Lung (tissue), 12 donors: ENCODE data around the gene INTS11. TPM values are rescaled to one million over a fixed set of nuclear protein-coding genes. Genes with fewer than 3 reads are reported as not detected.
A peak's percentile ranks its signal among the peaks of the same experiment; 100 is the strongest.

Experiments
- ATAC-seq: fragments of 200-7000 bp; cut with Tn5 transposase; one replicate; pipeline ENCODE4 v1.9.1; 2020; ENCODE audit warnings: moderate number of reproducible peaks; ENCODE audit not compliant: insufficient read depth, low FRiP score
- DNase-seq, 3 donors: peaks; one replicate each; pipeline ENCODE4 v3.0.0-alpha.2; 2013 to 2017
- H3K27ac ChIP-seq, 2 donors: one replicate each; pipeline ENCODE4 v1.5.1; 2013; ENCODE audit warnings: mild to moderate bottlenecking in 2 of 2, moderate library complexity in 2 of 2, control low read depth in 1 of 2, inconsistent platforms in 1 of 2, low read depth in 1 of 2, low read length in 1 of 2
- H3K27me3 ChIP-seq, 3 donors: one replicate each; pipeline ENCODE4 v1.5.1; 2013; ENCODE audit warnings: low read length in 2 of 3; ENCODE audit not compliant: control insufficient read depth in 3 of 3, insufficient read depth in 3 of 3
- H3K36me3 ChIP-seq, 4 donors: one replicate each; pipeline ENCODE4 v1.5.1; 2013; ENCODE audit warnings: low read length in 4 of 4, mild to moderate bottlenecking in 1 of 4, moderate library complexity in 1 of 4; ENCODE audit not compliant: control insufficient read depth in 4 of 4, insufficient read depth in 4 of 4
- H3K4me1 ChIP-seq, 5 donors: one replicate each; pipeline ENCODE4 v1.5.1; 2013; ENCODE audit warnings: low read length in 5 of 5, mild to moderate bottlenecking in 2 of 5, moderate library complexity in 1 of 5; ENCODE audit not compliant: control insufficient read depth in 5 of 5, insufficient read depth in 5 of 5
- H3K4me3 ChIP-seq: one replicate; pipeline ENCODE4 v1.5.1; 2013; ENCODE audit warnings: mild to moderate bottlenecking, control low read depth, moderate library complexity
- H3K9ac ChIP-seq, 2 donors: one replicate each; pipeline ENCODE4 v1.5.1; 2013; ENCODE audit warnings: low read length in 2 of 2, control low read depth in 1 of 2; ENCODE audit not compliant: insufficient read depth in 1 of 2
- H3K9me3 ChIP-seq, 4 donors: one replicate each; pipeline ENCODE4 v1.5.1; 2013; ENCODE audit warnings: low read length in 3 of 4, mild to moderate bottlenecking in 1 of 4, moderate library complexity in 1 of 4; ENCODE audit not compliant: control insufficient read depth in 4 of 4, insufficient read depth in 3 of 4
- WGBS, 2 donors: extraction: QIAGEN DNeasy Blood & Tissue Kit; methylation state at CpG; one replicate each; pipeline ENCODE4 v1.1.7; 2013; 5-methylcytosine and 5-hydroxymethylcytosine counted together
- polyA plus RNA-seq, 2 donors: library from polyadenylated mRNA; stranded (reverse); fragments of 200-250 nt; gene quantifications; one replicate each; pipeline ENCODE4 v1.2.1, GENCODE V29; 2013
- total RNA-seq, 2 donors: library from RNA; depleted of rRNA in 1 of 2; stranded (reverse); fragments of >200 nt in 1 of 2; gene quantifications; one replicate each; pipeline ENCODE4 v1.2.1, GENCODE V29; 2014 to 2021
- TF ChIP-seq, protein P1 (sequence below): IDR thresholded peaks from 2 replicates; pipeline ENCODE4 v1.5.1; 2012; ENCODE audit warnings: mild to moderate bottlenecking; ENCODE audit errors: control extremely low read depth, extremely low read depth
- donor health status: control.
- donor health status: control.
- donor health status: Bipolar disorder and iron deficiency.
- donor health status: healthy.
- donor health status: DM: yes; HTN: yes; CAD: no.

INTS11 gene
- total and polyA plus RNA-seq, 4 donors = 89.8 to 130 (median 96.7) TPM

DNA sequence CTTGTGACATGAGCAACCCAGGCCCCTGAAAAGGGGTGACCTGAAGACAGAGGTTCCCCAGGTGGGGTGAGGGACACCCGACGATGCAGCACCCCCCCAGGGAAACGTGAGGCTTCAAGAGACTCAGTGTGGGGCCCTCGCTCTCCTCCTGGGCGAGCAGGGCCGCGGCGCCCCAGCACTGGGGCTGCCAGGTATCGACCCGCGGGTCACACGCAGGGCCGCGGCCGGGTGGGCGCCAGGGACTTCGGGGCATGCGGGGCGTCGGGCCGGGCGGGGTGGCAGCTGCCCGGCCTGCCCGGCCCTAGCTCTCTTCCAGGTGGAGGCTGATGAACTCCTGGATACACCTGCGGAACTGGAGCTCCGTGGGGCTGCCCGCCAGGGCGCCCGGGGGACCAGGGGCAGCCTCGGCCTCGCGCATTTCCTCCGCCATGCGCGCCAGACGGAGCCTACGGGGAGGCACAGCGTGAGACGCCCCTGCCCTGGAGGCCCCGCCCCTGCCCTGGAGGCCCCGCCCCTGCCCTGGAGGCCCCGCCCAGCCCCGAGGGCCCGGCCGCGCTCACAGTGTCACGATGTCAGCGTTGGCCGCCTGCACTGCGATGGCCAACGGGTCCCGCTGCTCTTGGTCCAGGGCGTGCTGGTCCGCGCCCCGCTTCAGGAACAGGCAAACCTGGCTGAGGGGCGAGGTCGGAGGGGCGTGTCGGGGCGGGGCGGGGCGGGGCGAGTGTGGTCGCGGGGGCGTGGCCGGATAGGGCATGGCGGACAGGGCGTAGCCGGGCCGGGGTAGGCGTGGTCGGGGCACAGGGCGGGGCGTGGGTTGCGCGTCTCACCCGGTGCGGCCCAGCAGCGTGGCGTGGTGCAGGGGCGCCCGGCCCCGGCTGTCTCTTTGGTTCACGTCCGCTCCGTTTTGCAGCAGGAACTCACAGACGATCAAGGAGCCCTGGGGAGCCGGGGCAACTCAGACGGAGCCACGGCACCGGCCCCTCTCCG is 30.9 kb downstream of the INTS11 start:
- TF ChIP-seq, protein P1, sequence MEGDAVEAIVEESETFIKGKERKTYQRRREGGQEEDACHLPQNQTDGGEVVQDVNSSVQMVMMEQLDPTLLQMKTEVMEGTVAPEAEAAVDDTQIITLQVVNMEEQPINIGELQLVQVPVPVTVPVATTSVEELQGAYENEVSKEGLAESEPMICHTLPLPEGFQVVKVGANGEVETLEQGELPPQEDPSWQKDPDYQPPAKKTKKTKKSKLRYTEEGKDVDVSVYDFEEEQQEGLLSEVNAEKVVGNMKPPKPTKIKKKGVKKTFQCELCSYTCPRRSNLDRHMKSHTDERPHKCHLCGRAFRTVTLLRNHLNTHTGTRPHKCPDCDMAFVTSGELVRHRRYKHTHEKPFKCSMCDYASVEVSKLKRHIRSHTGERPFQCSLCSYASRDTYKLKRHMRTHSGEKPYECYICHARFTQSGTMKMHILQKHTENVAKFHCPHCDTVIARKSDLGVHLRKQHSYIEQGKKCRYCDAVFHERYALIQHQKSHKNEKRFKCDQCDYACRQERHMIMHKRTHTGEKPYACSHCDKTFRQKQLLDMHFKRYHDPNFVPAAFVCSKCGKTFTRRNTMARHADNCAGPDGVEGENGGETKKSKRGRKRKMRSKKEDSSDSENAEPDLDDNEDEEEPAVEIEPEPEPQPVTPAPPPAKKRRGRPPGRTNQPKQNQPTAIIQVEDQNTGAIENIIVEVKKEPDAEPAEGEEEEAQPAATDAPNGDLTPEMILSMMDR = no peak
- peaks cover 0 to 2% (median 0%) of the 10 kb centered on the region in 5 donors for H3K4me1 ChIP-seq
- 84 to 91% methylated on average over 85 to 94 of the region's 94 CpGs for WGBS, 2 donors
- no peaks in the 10 kb centered on the region for H3K9me3 ChIP-seq
- peaks cover 0 to 23% (median 4%) of the 10 kb centered on the region in 4 donors for H3K36me3 ChIP-seq
- no peak overlapping the region for H3K9ac ChIP-seq
- ATAC-seq (no peak), DNase-seq (peak in 1 of 3 donors; percentile 45)
- H3K27me3 ChIP-seq = no peaks in the 10 kb centered on the region
- no peak overlapping the region for H3K4me3 ChIP-seq
- H3K27ac ChIP-seq = no peak overlapping the region

DNA sequence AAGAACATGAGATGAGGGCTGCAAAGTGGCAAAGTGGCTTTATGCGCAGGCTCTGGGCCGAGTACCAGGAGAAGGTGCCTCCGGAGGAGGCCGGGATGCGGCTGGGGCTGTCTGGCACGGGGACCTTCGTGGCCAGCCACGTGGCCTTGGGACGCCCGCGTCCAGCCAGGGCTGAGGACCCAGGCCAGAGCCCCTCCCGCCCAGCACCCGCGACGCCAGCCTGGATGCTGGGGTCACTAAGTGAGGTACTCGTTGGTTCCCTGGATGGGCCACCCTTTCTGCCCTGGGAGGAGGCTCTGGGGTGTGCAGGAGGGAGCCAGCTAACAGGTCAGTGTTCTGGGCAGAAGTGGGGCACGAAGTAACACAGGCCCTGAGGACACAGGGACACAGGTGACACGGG is 31.6 kb downstream of the INTS11 start:
- DNase-seq (no peak), ATAC-seq (no peak)
- no peaks in the 10 kb centered on the region for H3K27me3 ChIP-seq
- 94 to 98% methylated on average over 18 of the region's 18 CpGs for WGBS, 2 donors
- no peak overlapping the region for H3K4me3 ChIP-seq
- H3K36me3 ChIP-seq = peaks cover 0 to 22% (median 4%) of the 10 kb centered on the region in 4 donors
- TF ChIP-seq, protein P1 = no peak
- H3K4me1 ChIP-seq = peaks cover 0 to 2% (median 0%) of the 10 kb centered on the region in 5 donors
- H3K27ac ChIP-seq = no peak overlapping the region
- no peak overlapping the region for H3K9ac ChIP-seq
- H3K9me3 ChIP-seq = no peaks in the 10 kb centered on the region

DNA sequence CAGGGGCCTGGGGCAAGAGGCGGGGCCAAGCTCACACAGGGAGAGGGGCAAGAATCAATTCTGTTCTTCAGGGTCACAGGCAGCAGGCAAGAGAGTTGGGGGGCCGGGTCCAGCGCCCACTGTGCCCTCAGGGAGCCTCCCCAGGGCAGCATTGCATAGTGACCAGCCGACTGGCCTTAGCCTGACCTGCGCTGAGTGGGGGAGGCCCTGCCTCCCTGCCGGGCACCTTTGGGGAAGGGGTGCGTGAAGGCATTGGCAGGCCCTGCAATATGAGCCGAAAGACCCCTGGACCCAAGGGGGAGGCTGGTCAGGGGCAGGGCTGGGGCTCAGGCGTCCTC is 32.0 kb downstream of the INTS11 start:
- Histone ChIP-seq H3K4me3 (no peak overlapping the region), H3K9me3 (no peaks in the 10 kb centered on the region), H3K9ac (no peak overlapping the region), H3K27ac (no peak overlapping the region), H3K36me3 (peaks cover 0 to 19% (median 4%) of the 10 kb centered on the region in 4 donors), H3K27me3 (peaks cover 0 to under 1% (median 0%) of the 10 kb centered on the region in 3 donors), H3K4me1 (peaks cover 0 to 2% (median 0%) of the 10 kb centered on the region in 5 donors)
- WGBS, 2 donors = 90 to 93% methylated on average over 9 of the region's 9 CpGs
- DNase-seq (no peak), ATAC-seq (no peak)
- TF ChIP-seq, protein P1 = no peak
